HG03064 (cell line): ENCODE measurements around the gene SAP25.

Experiments used
- ATAC-seq: cut with Tn5 transposase; IDR thresholded peaks from one replicate; pipeline ENCODE4 v1.9.1; 2021; ENCODE audit warnings: low read depth; ENCODE audit not compliant: unreplicated experiment

SAP25 gene

DNA sequence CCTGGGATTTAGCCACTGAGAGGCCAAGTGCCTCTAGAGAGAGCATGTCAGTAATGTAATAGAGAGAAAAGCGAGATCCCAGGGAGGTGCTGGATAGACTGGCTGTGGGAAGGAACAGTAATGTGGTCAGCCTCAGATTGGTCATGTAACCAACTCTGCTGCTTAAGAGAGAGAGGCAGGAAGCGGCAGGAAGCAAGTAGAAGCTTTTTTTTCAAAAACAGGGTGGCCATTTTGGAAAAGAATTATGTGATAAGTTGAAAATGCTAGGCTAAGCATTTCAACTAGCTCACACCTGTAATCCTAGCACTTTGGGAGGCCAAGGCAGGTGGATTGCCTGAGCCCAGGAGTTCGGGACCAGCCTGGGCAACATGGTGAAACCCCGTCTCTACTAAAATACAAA is 24.7 kb upstream of the SAP25 start:
- ATAC-seq: no peak

- ATAC-seq: no peak
Observed at GRCh38 chr7:100595188-100595587, 21.5 kb upstream of the SAP25 start.

DNA sequence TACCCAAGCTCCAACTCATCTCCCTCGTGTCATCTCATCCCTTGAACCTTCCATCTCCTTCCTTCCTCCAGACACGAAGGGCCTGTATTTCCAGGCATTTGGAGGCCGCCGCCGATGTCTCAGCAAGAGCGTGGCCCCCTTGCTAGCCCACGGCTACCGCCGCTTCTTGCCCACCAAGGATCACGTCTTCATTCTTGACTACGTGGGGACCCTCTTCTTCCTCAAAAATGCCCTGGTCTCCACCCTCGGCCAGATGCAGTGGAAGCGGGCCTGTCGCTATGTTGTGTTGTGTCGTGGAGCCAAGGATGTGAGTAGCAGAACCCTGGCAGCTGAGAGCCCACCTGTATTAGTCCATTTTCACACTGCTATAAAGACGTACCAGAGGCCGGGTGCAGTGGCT is 17.9 kb upstream of the SAP25 start:
- ATAC-seq: no peak

DNA sequence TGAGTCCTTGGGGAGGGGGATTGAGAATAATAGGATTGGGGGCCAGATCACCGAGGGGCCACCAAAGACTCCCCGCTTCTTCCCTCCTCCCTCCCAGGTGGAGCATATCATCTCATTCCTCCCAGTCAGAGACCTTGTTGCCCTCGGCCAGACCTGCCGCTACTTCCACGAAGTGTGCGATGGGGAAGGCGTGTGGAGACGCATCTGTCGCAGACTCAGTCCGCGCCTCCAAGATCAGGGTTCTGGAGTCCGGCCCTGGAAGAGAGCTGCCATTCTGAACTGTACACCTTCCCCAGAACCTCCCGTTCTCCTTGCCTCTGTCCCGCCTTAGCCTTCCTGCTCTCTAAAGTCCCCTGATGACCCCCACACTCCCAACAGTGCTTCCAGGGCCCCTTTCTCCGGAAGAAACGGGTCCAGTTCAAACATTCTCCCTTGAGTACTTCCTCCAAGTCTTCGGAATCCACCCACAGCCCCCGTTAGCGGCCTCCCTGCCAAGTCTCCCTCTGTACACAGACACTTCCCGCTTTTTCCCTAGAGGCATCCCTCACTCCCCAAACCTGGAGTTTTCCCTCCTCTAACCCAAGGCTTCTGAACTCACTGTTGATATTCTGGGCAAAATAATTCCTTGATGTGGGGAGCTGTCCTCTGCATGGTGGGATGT is 16.5 kb upstream of the SAP25 start:
- ATAC-seq: no peak

GRCh38 chr7:100589341-100589947 is 15.7 kb upstream of the SAP25 start:
- ATAC-seq: no peak

- ATAC-seq: no peak
Observed at GRCh38 chr7:100588438-100588837, 14.7 kb upstream of the SAP25 start.

- peak; percentile 77 for ATAC-seq
Observed at GRCh38 chr7:100586266-100587025, 12.7 kb upstream of the SAP25 start, which contains the start of gene FBXO24. Gene FBXO24 (plus strand): TSS chr7:100586328. CDS start chr7:100586626, 298 bp downstream.

- peak; percentile 27 for ATAC-seq
Observed at GRCh38 chr7:100585511-100586265, 12.0 kb upstream of the SAP25 start, which contains the start of gene LRCH4. Gene LRCH4 (minus strand): TSS chr7:100586129. CDS start chr7:100586100, 29 bp downstream.

GRCh38 chr7:100584683-100585510 is 11.2 kb upstream of the SAP25 start:
- ATAC-seq: no peak

DNA sequence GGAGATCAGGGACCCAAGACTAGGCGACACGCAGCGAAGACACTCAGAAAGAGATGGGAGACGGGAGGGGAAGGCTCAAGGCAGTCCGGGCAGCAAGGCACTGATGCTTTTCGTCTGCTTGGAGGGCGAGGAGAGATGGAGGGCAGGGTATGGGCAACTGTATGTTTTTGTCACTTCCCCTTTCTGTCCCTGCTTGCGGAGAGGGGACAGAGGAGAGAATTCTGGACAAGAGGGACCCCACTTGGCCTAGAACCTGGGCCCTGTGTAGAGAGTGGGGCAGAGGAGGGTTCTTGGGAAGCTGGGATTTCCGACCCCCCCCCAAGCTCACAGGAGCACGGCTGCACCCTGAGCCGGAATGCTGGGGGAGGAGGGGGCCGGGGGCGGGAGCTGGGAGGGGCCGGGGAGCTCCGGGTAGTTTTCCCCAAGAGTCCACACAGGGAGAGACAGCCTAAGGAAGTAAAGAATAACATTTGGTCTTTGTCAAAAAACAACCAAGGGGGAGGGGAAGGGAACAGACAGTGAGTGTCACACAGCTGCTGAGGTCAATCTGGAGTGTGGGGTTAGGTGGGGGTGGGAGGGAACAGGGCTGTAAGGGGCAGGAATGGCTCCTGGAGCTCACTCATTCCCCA is 10.5 kb upstream of the SAP25 start:
- no peak for ATAC-seq

DNA sequence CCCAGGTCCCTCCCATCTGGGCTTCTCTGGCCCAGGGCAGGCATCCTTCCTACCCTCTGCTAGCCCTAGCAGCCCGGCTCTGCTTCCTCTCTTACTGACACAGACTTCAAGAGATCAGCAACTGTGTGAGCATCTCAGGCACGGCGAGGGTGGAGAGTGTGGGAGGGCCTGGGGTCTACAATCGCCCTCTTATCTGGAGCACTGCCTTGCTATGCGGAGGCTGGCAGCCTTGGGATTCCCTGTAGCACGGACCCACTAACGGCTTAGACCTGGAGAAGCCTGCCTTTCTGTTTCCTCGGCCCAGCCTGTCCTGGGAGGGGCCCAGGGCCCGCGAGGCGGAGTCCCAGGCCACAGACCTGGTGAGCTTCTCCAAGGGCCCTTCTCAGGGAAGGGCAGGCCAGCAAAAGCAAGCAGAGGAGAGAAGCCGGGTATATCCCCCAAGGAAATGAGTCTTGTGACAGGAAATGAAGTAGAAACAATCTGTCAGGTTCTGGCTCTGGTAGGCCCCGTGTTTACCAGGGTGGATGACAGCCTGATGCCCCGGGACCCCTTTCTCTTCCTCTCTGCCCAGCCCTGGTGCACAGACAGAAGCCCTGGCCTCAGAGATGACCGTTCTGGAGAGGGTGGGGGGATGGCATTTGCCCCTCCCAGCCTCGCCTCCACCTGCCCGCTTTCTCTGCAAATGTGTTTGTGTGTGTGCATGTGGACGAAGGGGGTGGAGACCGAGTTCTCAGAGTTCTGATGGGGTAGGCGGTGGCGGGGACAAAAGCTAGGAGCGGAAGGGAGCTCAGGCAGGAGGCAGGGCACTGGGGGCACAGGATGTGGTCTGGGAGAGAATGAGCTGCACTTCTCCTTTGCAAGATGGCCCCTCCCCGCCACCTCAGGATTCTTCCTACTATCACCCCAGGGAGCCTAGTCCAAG is 9.7 kb upstream of the SAP25 start:
- ATAC-seq: no peak

DNA sequence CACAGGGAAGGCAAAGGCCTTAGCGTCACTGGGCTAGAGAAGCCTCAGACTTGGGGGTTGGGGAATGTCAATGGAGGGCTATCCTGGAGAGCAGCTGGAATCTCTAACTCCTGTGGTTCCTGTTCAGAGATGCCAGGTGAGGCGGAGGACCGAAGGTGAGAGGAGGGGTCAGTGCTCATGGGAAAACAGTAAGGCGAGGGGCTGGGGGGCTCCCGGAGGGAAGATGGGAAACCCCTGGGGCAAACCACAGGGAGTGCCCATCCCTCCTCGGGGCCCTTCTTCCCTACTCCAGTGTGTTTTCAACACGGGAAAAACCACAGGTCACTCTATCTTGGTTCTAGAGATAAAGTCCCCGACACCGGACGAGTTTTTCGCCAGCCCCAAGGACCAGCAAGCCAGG is 8.9 kb upstream of the SAP25 start:
- ATAC-seq: no peak

GRCh38 chr7:100582041-100582579 is 8.4 kb upstream of the SAP25 start:
- no peak for ATAC-seq

GRCh38 chr7:100580466-100581283 is 7.0 kb upstream of the SAP25 start:
- no peak for ATAC-seq

- ATAC-seq: no peak
Observed at GRCh38 chr7:100578246-100579183, 4.8 kb upstream of the SAP25 start.

- no peak for ATAC-seq
Observed at GRCh38 chr7:100577507-100577906, 3.8 kb upstream of the SAP25 start.
